Panc1 (cell line): ENCODE results near the gene MIPEP. TPM values are rescaled to one million over a fixed set of nuclear protein-coding genes. Genes with fewer than 3 reads are reported as not detected.

Experiments used
- ATAC-seq: fragments of 200-7000 bp; cut with Tn5 transposase; 2 replicates; pipeline ENCODE4 v1.9.1; 2020; ENCODE audit warnings: mild to moderate bottlenecking, moderate library complexity
- BruUV-seq: library from RNA; stranded (reverse); fragments of 400-500 nt; replicated peaks from 2 replicates; lab custom pipeline; 2021; lab: Mats Ljungman, UMichigan
- CTCF ChIA-PET: fragments of 300-600 bp; sonication (Branson Sonifier 250); formaldehyde crosslinking; loops from one replicate; lab custom pipeline; 2022; ENCODE audit warnings: antibody characterized with exemption; lab: Charles Lee
- POLR2A ChIA-PET: fragments of 300-600 bp; sonication (Branson Sonifier 250); formaldehyde crosslinking; loops from one replicate; lab custom pipeline; 2022; ENCODE audit warnings: antibody characterized with exemption; lab: Charles Lee
- DNase-seq: peaks from one replicate; pipeline ENCODE4 v3.0.0-alpha.2; 2010; ENCODE audit warnings: low read depth, low spot score
- H3K27ac ChIP-seq: 2 replicates; pipeline ENCODE4 v1.5.1; 2011; ENCODE audit warnings: mild to moderate bottlenecking, low read length, inconsistent platforms
- H3K27me3 ChIP-seq: fragments of 200-500 bp; sonication (Bioruptor generic); 2 replicates; pipeline ENCODE4 v1.6.0; 2014; ENCODE audit warnings: low read length, inconsistent platforms; ENCODE audit not compliant: control insufficient read depth, insufficient read depth
- H3K36me3 ChIP-seq: fragments of 200-500 bp; sonication (Bioruptor generic); 2 replicates; pipeline ENCODE4 v1.5.1; 2014; ENCODE audit warnings: inconsistent platforms, mild to moderate bottlenecking, low read length, moderate library complexity; ENCODE audit not compliant: control insufficient read depth, insufficient read depth
- H3K4me1 ChIP-seq: 2 replicates; pipeline ENCODE4 v1.5.1; 2011; ENCODE audit warnings: inconsistent platforms, mild to moderate bottlenecking, low read length, moderate library complexity; ENCODE audit not compliant: control insufficient read depth, insufficient read depth
- H3K4me3 ChIP-seq, 2 experiments: 2 replicates each; pipeline ENCODE4 v1.5.1; 2011 to 2012; ENCODE audit warnings: low read depth in 2 of 2, low read length in 2 of 2, mild to moderate bottlenecking in 2 of 2, inconsistent platforms in 1 of 2, moderate library complexity in 1 of 2
- H3K9me3 ChIP-seq: fragments of 200-500 bp; sonication (Bioruptor generic); 2 replicates; pipeline ENCODE4 v1.5.1; 2014; ENCODE audit warnings: low read depth, mild to moderate bottlenecking, inconsistent platforms, low read length, moderate library complexity; ENCODE audit not compliant: control insufficient read depth, insufficient read depth
- CTCF ChIP-seq: fragments of 450-650 bp; IDR thresholded peaks from 2 replicates; pipeline ENCODE4 v1.5.1; 2017; ENCODE audit warnings: mild to moderate bottlenecking
- POLR2AphosphoS5 ChIP-seq: IDR thresholded peaks from 2 replicates; pipeline ENCODE4 v1.6.1; 2012; ENCODE audit warnings: mild to moderate bottlenecking, low read depth, low read length, moderate library complexity
- REST ChIP-seq, 2 experiments: IDR thresholded peaks; 2 replicates each; pipeline ENCODE4 v1.6.1; 2011 to 2012; ENCODE audit warnings: low read depth in 2 of 2, control low read depth in 1 of 2, low read length in 1 of 2, mild to moderate bottlenecking in 1 of 2, moderate library complexity in 1 of 2; ENCODE audit not compliant: insufficient read depth in 1 of 2
- SIN3A ChIP-seq: IDR thresholded peaks from 2 replicates; pipeline ENCODE4 v1.6.1; 2012; ENCODE audit warnings: low read depth, mild to moderate bottlenecking, low read length, moderate library complexity, borderline replicate concordance; ENCODE audit not compliant: insufficient read depth
- TCF7L2 ChIP-seq: IDR thresholded peaks from 2 replicates; pipeline ENCODE4 v1.6.1; 2011; ENCODE audit warnings: mild to moderate bottlenecking, low read depth, low read length, inconsistent platforms
- in situ Hi-C: cut with HindIII; loops from 2 replicates; pipeline ENCODE4 v1.10.0; 2016; ENCODE audit warnings: low sequenced_read_pairs, low pct_unique_long_range_greater_than_20kb
- intact Hi-C: fragments of 100-400 bp; cut with micrococcal nuclease; formaldehyde crosslinking; loops from one replicate; pipeline ENCODE4 v1.10.0; 2022; ENCODE audit not compliant: unreplicated experiment
- total RNA-seq: library from RNA; stranded (reverse); gene quantifications from one replicate; pipeline ENCODE4 v1.2.1, GENCODE V29; 2021; ENCODE audit not compliant: unreplicated experiment

MIPEP gene
- total RNA-seq, 1 experiment from 2014 or later: 13.8 TPM

- TF ChIP-seq SIN3A: no peak
- TF ChIP-seq REST (IDR thresholded peaks at IDR 0.05; ENCODE audit: insufficient read depth in 1 of 2, low read depth in 2 of 2, low read length in 1 of 2): no peak
- no peak for TF ChIP-seq CTCF
- TF ChIP-seq TCF7L2: no peak
- no peak for TF ChIP-seq POLR2AphosphoS5
- BruUV-seq: no TSS peak
- Histone ChIP-seq H3K9me3 (no peaks in the 10 kb centered on the region), H3K4me3 (no peak overlapping the region), H3K36me3 (no peaks in the 10 kb centered on the region), H3K4me1 (no peaks in the 10 kb centered on the region), H3K27ac (no peak overlapping the region), H3K27me3 (no peaks in the 10 kb centered on the region)
- ChIA-PET POLR2A (no interaction called here), CTCF (no interaction called here)
- intact Hi-C loops: no loop called here
- in situ Hi-C loops: no loop called here
- DNase-seq (no peak), ATAC-seq (no peak)
Observed at GRCh38 chr13:23760000-23760399, 129.2 kb downstream of the MIPEP start.

- ChIA-PET CTCF (no interaction called here), POLR2A (no interaction called here)
- ATAC-seq (no peak), DNase-seq (no peak)
- no peaks in the 10 kb centered on the region for H3K36me3 ChIP-seq
- no peak for TF ChIP-seq POLR2AphosphoS5
- TF ChIP-seq TCF7L2: no peak
- TF ChIP-seq REST (IDR thresholded peaks at IDR 0.05; ENCODE audit: insufficient read depth in 1 of 2, low read depth in 2 of 2, low read length in 1 of 2): no peak
- no peak for TF ChIP-seq SIN3A
- no peak for TF ChIP-seq CTCF
- no peak overlapping the region for H3K4me3 ChIP-seq
- H3K27me3 ChIP-seq: no peaks in the 10 kb centered on the region
- no TSS peak for BruUV-seq
- in situ Hi-C loops (no loop called here), intact Hi-C loops (no loop called here)
- H3K9me3 ChIP-seq: no peaks in the 10 kb centered on the region
- H3K27ac ChIP-seq: no peak overlapping the region
- no peaks in the 10 kb centered on the region for H3K4me1 ChIP-seq
Observed at GRCh38 chr13:23758798-23759527, 130.2 kb downstream of the MIPEP start.
